GM18868 (cell line): ENCODE measurements around the gene DCN.

Experiments used
- ATAC-seq: cut with Tn5 transposase; IDR thresholded peaks from one replicate; pipeline ENCODE4 v1.9.1; 2021; ENCODE audit warnings: mild to moderate bottlenecking, moderate library complexity; ENCODE audit not compliant: unreplicated experiment

DCN gene

GRCh38 chr12:91104812-91105466 is 77.7 kb downstream of the DCN start:
- ATAC-seq, result no peak

GRCh38 chr12:91103624-91104023 is 79.0 kb downstream of the DCN start:
- ATAC-seq, result no peak

- no peak for ATAC-seq
These were observed 79.5 kb downstream of the DCN start for GRCh38 chr12:91103101-91103500.

- no peak for ATAC-seq
These were observed 81.7 kb downstream of the DCN start for GRCh38 chr12:91100906-91101305.

- no peak for ATAC-seq
These were observed 82.8 kb downstream of the DCN start for GRCh38 chr12:91099836-91100235.

- ATAC-seq, result no peak
These were observed 83.3 kb downstream of the DCN start for GRCh38 chr12:91099341-91099740.

- ATAC-seq, result no peak
These were observed 83.7 kb downstream of the DCN start for GRCh38 chr12:91098941-91099340.

- no peak for ATAC-seq
These were observed 84.2 kb downstream of the DCN start for GRCh38 chr12:91098461-91098860.

- no peak for ATAC-seq
These were observed 87.7 kb downstream of the DCN start for GRCh38 chr12:91094957-91095356.

GRCh38 chr12:91094032-91094662 is 88.5 kb downstream of the DCN start:
- ATAC-seq, result no peak

- no peak for ATAC-seq
These were observed 89.3 kb downstream of the DCN start for GRCh38 chr12:91093341-91093740.

- ATAC-seq, result no peak
These were observed 90.5 kb downstream of the DCN start for GRCh38 chr12:91091916-91092715.
